Activated CD4-positive, alpha-beta T cell treated with anti-CD3 and anti-CD28 coated beads, Interleukin-2, amount 50 U/mL, for 16 hours (primary cell): ENCODE results near the gene MKNK1.

Experiments used
- DNase-seq: peaks from one replicate; pipeline ENCODE4 v3.0.0-alpha.2; 2020

Gene MKNK1

GRCh38 chr1:46536527-46536926 is 67.5 kb downstream of the MKNK1 start:
- no peak for DNase-seq

GRCh38 chr1:46535063-46535462 is 69.0 kb downstream of the MKNK1 start:
- DNase-seq, result peak; percentile 43

- peak; percentile 38 for DNase-seq
These were observed 70.7 kb downstream of the MKNK1 start for GRCh38 chr1:46533179-46533864.

- DNase-seq, result peak; percentile 65
These were observed 71.4 kb downstream of the MKNK1 start for GRCh38 chr1:46532498-46533178.

GRCh38 chr1:46532095-46532494 is 72.0 kb downstream of the MKNK1 start:
- DNase-seq, result peak; percentile 70

- no peak for DNase-seq
These were observed 73.2 kb downstream of the MKNK1 start for GRCh38 chr1:46530791-46531409.

- DNase-seq, result no peak
These were observed 73.8 kb downstream of the MKNK1 start for GRCh38 chr1:46530311-46530710.

DNA sequence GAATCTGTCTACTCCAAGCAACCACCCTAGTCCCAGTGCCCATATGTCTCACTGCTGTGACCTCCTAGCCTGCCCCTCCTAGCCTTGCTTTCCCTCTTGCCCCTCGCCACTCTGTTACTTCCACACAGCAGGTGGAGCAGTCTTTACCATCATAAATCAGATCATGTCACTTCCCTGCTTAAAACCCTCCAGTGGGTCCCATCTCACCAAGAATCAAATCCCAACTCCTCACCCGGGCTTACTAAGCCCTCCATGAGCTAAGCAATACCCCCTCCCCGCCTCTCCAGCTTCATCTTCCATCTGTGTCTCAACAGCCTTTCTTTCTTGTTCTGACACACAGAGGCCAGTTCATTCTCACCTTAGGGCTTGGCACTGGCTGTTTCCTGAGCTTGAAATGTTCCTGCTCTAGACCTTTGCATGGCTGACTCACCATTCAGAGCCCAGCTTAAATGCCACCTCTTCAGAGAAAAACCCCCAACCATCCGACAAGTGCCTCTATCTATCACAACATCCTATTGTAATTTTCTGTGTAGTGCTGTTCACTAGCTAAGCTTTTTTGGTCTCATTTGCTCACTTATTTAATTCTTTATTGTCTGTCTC is 74.9 kb downstream of the MKNK1 start:
- peak; percentile 72 for DNase-seq

DNA sequence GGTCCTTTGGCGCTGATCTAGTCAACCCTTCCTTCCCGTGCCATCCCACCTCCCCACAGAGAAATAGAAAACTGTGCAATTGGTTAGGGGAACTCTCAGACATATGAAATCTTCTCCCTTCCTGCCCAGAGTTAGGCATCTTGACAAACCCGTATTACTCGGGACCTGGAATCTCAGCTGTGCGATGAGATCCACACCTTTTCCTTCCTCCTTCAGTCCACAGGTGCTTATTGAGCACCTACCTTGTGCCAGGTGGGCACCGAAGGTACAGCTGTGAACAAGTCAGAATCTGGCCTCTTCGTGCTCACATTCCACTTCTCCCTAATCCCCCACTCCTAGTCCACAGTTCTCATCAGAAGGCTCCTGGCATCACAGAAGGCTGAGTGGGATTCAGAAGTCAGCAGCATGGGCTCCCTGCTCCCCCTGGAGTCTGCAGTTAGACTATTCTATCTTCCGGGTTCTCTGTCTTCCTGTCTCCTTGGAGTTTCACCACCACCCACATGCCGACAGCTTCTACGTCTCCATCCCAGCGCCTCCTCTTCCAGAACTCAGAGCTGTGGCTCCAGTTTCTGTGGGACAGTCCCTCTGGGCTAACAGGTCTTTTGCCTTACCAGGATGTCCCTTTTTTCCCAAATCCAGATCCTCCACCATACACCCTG is 75.6 kb downstream of the MKNK1 start:
- DNase-seq, result no peak

DNA sequence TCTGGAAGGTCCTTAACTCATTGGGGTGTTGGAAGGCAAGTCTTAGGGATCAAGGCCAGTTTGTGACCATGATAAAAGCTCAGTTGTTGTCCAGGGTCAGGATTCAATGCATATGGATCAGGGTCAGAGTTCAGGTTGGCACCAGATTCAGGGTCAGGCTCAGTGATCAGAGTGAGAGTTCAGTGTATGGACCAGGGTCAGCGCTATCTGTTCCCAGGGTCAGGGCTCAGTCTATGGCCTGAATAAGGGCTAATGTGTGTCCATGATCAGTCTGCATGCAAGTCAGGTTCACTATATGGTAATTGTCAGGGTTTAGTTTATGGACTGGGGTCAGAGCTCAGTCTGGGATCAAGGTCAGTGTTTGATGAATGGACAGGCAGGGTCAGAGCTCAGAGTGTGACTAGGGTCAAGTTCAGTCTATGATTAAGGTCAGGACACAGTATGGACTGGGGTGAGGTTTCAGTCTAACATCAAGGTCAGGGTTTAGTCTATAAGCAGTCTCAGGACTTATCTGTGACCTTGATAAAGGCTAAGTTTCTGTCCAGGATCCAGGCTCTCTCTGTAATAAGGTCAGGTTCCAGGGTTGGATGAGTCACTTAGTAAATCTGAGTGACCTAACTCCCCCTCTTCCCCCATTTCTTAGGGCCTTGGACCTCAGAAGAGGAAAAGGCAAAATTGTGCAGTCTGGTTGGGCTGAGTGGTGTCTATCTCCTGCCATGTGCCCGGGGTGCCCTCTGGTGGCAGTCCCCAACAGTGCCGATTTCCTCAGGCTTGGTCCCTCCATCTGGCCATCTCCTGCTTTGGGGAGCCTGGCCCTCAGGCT is 76.4 kb downstream of the MKNK1 start:
- peak; percentile 84 for DNase-seq

GRCh38 chr1:46526691-46527291 is 77.3 kb downstream of the MKNK1 start:
- DNase-seq, result no peak

GRCh38 chr1:46526013-46526690 is 77.9 kb downstream of the MKNK1 start:
- no peak for DNase-seq

DNA sequence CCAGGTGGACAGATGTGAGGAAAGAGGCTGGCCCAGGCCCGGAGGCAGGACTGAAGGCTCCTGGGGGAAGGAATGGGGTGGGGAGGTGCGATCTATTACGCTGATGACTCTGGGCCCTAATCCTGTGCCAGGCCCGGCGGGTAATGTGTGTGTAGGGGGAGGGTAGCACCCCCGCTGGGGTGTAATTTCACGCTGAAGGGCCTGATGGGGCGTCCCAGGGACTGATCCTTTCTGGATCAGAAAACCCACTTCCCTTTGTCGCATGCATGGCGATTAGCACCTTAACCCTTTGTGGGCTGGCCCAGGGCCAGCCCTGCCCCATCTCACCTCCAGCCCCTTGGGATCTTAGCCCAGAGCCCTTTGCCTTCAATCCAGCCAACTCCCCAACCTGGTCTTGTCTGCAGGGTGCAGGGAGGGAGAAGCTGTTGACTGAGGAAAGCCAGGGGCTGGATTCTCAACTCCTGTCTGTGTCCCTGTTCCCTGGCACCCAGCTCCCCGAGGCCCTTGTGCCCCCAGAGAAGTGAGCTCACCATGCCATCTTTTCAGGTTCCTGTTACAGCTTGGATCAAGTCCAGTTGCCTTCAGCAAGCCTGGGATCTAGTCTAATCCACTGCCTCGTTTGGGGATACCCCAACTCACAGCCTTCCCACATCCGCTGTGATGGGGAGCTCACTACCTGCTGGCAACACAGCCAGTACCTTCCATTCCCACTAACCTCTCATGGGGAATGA is 78.7 kb downstream of the MKNK1 start:
- DNase-seq, result no peak

DNA sequence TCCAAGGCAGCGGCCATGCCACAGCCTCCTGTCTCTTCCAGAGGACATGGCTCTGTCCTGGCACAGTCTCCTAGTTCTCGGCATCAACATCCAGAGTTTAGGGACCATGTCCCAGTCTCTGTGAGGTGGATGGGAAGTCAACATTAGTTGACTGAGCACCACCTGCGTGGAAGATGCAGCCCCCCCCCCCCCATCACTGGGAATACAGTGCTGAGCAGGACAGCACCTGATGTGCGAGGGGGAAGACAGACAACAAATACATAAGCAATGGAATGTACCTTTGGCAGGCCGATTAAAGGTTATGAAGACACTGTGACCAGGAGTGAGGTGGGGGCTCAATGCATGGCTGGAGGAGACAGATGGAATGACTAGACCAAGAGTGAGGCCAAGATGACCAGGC is 79.2 kb downstream of the MKNK1 start:
- DNase-seq, result no peak

DNA sequence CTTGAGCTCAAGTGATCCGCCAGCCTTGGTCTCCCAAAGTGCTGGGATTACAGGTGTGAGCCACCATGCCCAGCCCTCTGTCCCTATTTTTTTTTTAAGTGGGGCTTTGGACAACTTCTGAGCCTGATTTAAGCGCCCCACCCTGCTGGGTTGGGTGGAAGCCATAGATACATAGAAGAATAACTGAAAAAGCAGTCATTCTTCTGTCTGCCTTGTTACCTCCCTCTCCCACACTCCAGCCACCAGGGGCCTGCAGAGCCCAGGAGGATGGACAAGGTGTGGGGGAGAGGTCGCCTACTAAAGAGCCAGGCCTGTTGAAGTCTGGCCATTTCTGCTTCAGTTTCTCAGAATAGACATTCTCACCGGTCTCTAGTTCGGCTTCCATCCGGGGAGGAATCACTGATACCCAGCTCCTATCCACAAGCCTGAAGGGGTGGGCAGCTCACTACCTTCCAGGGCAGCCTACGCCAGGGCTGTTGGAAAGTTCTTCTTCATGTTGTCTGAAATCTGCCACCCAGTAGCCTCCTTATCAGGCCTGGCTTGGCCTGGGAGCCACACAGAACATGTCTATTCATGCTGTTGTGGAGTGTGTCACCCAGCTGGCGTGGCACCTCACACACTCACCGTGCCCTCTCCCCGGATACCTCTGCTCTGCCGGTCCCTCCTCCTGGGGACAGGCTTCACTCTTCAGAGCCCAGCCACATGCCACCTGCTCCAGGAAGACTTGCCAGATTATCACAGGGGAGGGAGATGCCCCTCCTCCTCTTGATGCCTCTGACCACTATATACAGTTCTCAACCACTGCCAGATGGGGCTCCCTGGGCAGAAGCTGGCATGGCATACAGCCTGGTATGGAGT is 80.3 kb downstream of the MKNK1 start:
- no peak for DNase-seq

GRCh38 chr1:46522969-46523320 is 81.1 kb downstream of the MKNK1 start:
- DNase-seq, result no peak

DNA sequence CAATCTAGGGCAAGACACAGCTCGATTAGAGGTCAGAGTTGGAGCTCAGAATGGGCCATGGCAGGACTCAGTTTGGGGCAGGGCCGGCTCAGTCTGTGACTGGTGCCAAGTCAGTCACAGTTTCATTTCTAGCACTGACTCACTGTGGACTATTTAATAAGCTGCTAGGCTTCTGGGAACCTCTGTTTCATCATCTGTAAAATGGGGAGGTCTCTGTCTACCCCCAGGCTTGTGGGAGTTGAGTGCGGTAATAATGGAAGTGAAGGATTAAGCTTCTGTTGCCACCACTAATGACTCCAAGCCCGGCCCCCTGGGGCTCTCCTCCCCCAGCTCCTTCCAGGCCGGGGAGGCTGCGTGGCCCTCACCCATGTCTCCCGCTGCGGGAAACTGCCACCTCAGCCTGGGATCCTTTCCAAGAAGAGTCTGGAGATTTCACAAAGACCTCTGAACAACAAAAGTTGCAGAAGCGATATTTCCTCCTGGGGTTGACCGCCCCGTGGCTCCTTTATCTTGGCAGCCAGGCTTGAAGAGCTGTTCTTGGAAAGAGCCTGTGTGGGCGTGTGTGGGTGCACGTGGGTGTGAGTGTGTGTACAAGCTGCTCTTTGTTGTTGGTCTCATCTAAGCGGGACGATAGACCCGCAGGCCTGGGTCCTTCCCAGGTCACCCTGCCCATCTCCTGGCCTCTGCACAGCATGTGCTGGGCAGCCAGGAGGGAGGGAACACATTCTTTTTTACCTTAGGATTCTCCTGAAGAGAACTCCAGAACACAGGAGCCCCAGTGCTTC is 81.7 kb downstream of the MKNK1 start:
- peak; percentile 88 for DNase-seq

- no peak for DNase-seq
These were observed 82.7 kb downstream of the MKNK1 start for GRCh38 chr1:46521414-46521813.
